WTC11 (cell line): ENCODE results near the gene GCDH.

Experiments used
- ATF6 ChIP-seq: sonication (generic); formaldehyde crosslinking; IDR thresholded peaks from 2 replicates; pipeline ENCODE4 v1.8.1; 2023; ENCODE audit warnings: mild to moderate bottlenecking, missing genetic modification reagents
- MAX ChIP-seq: sonication (generic); formaldehyde crosslinking; IDR thresholded peaks from 2 replicates; pipeline ENCODE4 v1.8.0; 2022; ENCODE audit warnings: mild to moderate bottlenecking, missing genetic modification reagents
- MYBL2 ChIP-seq: sonication (generic); formaldehyde crosslinking; IDR thresholded peaks from 2 replicates; pipeline ENCODE4 v1.8.1; 2023; ENCODE audit warnings: mild to moderate bottlenecking, moderate library complexity, missing genetic modification reagents
- NR2C2 ChIP-seq: sonication (generic); formaldehyde crosslinking; IDR thresholded peaks from 2 replicates; pipeline ENCODE4 v1.8.0; 2022; ENCODE audit warnings: mild to moderate bottlenecking, missing genetic modification reagents
- SOX15 ChIP-seq: fragments of 250-450 bp; sonication (Bioruptor Pico); IDR thresholded peaks from 2 replicates; pipeline ENCODE4 v1.9.0; 2021; ENCODE audit warnings: mild to moderate bottlenecking
- TCF7 ChIP-seq: sonication (generic); formaldehyde crosslinking; IDR thresholded peaks from 2 replicates; pipeline ENCODE4 v1.8.0; 2022; ENCODE audit warnings: mild to moderate bottlenecking, low read depth, missing genetic modification reagents, moderate library complexity
- USF2 ChIP-seq: sonication (generic); formaldehyde crosslinking; IDR thresholded peaks from 2 replicates; pipeline ENCODE4 v1.8.1; 2023; ENCODE audit warnings: mild to moderate bottlenecking, missing genetic modification reagents, moderate library complexity
- ZNF138 ChIP-seq: sonication (generic); formaldehyde crosslinking; conservative IDR thresholded peaks from 2 replicates; pipeline ENCODE4 v1.8.1; 2022; ENCODE audit warnings: mild to moderate bottlenecking, moderate library complexity, missing genetic modification reagents
- TF ChIP-seq, protein P1 (sequence below): fragments of 250-450 bp; sonication (Bioruptor Pico); IDR thresholded peaks from 2 replicates; pipeline ENCODE4 v2.1.2; 2022; ENCODE audit warnings: mild to moderate bottlenecking, moderate library complexity
- TF ChIP-seq, protein P2 (sequence below): fragments of 200-600 bp; IDR thresholded peaks from 2 replicates; pipeline ENCODE4 v1.8.0; 2022; ENCODE audit warnings: antibody characterized with exemption
- TF ChIP-seq, protein P3 (sequence below): sonication (generic); formaldehyde crosslinking; IDR thresholded peaks from 2 replicates; pipeline ENCODE4 v1.8.1; 2022; ENCODE audit warnings: low read depth, mild to moderate bottlenecking, moderate library complexity, missing genetic modification reagents, borderline replicate concordance
- TF ChIP-seq, protein P4 (sequence below): sonication (generic); formaldehyde crosslinking; IDR thresholded peaks from 2 replicates; pipeline ENCODE4 v1.8.0; 2023; ENCODE audit warnings: mild to moderate bottlenecking, missing genetic modification reagents

DNA sequence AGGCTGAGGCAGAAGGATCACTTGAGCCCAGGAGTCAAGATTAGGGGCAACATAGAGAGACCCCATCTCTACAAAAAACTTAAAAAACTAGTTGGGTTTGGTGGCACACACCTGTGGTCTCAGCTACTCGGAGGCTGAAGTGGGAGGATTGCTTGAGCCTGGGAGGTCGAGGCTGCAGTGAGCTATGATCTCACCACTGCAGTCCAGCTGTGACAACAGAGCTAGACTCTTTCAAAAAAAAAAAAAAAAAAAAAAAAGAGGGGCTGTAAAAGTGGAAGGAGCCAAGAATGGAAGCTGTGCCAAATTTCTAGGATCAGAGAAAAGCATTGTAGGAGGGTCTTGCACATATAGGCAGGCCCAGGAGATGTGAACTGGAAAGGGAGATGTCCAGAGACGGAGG is 19.3 kb upstream of the GCDH start:
- TF ChIP-seq ATF6: no peak
- TF ChIP-seq, protein P1, sequence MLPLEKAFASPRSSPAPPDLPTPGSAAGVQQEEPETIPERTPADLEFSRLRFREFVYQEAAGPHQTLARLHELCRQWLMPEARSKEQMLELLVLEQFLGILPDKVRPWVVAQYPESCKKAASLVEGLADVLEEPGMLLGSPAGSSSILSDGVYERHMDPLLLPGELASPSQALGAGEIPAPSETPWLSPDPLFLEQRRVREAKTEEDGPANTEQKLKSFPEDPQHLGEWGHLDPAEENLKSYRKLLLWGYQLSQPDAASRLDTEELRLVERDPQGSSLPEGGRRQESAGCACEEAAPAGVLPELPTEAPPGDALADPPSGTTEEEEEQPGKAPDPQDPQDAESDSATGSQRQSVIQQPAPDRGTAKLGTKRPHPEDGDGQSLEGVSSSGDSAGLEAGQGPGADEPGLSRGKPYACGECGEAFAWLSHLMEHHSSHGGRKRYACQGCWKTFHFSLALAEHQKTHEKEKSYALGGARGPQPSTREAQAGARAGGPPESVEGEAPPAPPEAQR: no peak
- no peak for TF ChIP-seq USF2 (CRISPR knock-in tag)
- TF ChIP-seq, protein P2, sequence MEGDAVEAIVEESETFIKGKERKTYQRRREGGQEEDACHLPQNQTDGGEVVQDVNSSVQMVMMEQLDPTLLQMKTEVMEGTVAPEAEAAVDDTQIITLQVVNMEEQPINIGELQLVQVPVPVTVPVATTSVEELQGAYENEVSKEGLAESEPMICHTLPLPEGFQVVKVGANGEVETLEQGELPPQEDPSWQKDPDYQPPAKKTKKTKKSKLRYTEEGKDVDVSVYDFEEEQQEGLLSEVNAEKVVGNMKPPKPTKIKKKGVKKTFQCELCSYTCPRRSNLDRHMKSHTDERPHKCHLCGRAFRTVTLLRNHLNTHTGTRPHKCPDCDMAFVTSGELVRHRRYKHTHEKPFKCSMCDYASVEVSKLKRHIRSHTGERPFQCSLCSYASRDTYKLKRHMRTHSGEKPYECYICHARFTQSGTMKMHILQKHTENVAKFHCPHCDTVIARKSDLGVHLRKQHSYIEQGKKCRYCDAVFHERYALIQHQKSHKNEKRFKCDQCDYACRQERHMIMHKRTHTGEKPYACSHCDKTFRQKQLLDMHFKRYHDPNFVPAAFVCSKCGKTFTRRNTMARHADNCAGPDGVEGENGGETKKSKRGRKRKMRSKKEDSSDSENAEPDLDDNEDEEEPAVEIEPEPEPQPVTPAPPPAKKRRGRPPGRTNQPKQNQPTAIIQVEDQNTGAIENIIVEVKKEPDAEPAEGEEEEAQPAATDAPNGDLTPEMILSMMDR: no peak
- TF ChIP-seq ZNF138: no peak
- no peak for TF ChIP-seq MAX
- no peak for TF ChIP-seq NR2C2 (CRISPR knock-in tag)
- no peak for TF ChIP-seq MYBL2 (CRISPR knock-in tag)
- TF ChIP-seq, protein P3, sequence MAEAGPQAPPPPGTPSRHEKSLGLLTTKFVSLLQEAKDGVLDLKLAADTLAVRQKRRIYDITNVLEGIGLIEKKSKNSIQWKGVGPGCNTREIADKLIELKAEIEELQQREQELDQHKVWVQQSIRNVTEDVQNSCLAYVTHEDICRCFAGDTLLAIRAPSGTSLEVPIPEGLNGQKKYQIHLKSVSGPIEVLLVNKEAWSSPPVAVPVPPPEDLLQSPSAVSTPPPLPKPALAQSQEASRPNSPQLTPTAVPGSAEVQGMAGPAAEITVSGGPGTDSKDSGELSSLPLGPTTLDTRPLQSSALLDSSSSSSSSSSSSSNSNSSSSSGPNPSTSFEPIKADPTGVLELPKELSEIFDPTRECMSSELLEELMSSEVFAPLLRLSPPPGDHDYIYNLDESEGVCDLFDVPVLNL (CRISPR knock-in tag): no peak
- TF ChIP-seq SOX15 (CRISPR knock-in tag): no peak
- TF ChIP-seq, protein P4, sequence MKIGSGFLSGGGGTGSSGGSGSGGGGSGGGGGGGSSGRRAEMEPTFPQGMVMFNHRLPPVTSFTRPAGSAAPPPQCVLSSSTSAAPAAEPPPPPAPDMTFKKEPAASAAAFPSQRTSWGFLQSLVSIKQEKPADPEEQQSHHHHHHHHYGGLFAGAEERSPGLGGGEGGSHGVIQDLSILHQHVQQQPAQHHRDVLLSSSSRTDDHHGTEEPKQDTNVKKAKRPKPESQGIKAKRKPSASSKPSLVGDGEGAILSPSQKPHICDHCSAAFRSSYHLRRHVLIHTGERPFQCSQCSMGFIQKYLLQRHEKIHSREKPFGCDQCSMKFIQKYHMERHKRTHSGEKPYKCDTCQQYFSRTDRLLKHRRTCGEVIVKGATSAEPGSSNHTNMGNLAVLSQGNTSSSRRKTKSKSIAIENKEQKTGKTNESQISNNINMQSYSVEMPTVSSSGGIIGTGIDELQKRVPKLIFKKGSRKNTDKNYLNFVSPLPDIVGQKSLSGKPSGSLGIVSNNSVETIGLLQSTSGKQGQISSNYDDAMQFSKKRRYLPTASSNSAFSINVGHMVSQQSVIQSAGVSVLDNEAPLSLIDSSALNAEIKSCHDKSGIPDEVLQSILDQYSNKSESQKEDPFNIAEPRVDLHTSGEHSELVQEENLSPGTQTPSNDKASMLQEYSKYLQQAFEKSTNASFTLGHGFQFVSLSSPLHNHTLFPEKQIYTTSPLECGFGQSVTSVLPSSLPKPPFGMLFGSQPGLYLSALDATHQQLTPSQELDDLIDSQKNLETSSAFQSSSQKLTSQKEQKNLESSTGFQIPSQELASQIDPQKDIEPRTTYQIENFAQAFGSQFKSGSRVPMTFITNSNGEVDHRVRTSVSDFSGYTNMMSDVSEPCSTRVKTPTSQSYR: no peak
- no peak for TF ChIP-seq TCF7 (CRISPR knock-in tag)
